ENCODE data around the gene C11orf16. TPM values are rescaled to one million over a fixed set of nuclear protein-coding genes. Genes with fewer than 3 reads are reported as not detected.

C11orf16 gene
- total and polyA plus RNA-seq, 9 of the 15 experiments (the other 6 are each of a cell fraction or from before 2014, with no cell fraction given): not detected

- TF ChIP-seq RBFOX2 (IDR thresholded peaks at IDR 0.05; ENCODE audit: low read depth, low read length) (no peak), PRPF4 (IDR thresholded peaks at IDR 0.05; ENCODE audit: insufficient read depth, low read depth, low read length, poor library complexity, severe bottlenecking) (no peak), ZNF212 (CRISPR knock-in tag; IDR thresholded peaks at IDR 0.05) (no peak), ARID3A (IDR thresholded peaks at IDR 0.05; ENCODE audit: borderline replicate concordance, low read depth, low read length) (no peak), STAT5A (IDR thresholded peaks at IDR 0.05; ENCODE audit: borderline replicate concordance, low read length) (no peak), NFE2L1 (tag; IDR thresholded peaks at IDR 0.05; ENCODE audit: borderline replicate concordance, low read depth) (no peak), XRCC5 (IDR thresholded peaks at IDR 0.05; ENCODE audit: low read depth, low read length) (0 out of 2 replicates have a peak, but pooled peaks have one; percentile 43), MTA1 (IDR thresholded peaks at IDR 0.05; ENCODE audit: borderline replicate concordance) (no peak), ZC3H4 (CRISPR knock-in tag; IDR thresholded peaks at IDR 0.05; ENCODE audit: borderline replicate concordance) (no peak), ZNF511 (CRISPR knock-in tag; IDR thresholded peaks at IDR 0.05) (no peak), ZNF311 (CRISPR knock-in tag; IDR thresholded peaks at IDR 0.05) (no peak), TAF9B (IDR thresholded peaks at IDR 0.05; ENCODE audit: partially characterized antibody) (no peak), ETS2 (tag; IDR thresholded peaks at IDR 0.05; ENCODE audit: borderline replicate concordance, poor library complexity, severe bottlenecking) (no peak), GTF2E2 (tag; IDR thresholded peaks at IDR 0.05) (no peak), RBM34 (IDR thresholded peaks at IDR 0.05; ENCODE audit: borderline replicate concordance, insufficient read depth, low read length) (no peak), NR2C1 (IDR thresholded peaks at IDR 0.05) (no peak), NR2C1 (tag; IDR thresholded peaks at IDR 0.05) (no peak), ZNF444 (CRISPR knock-in tag; IDR thresholded peaks at IDR 0.05) (no peak), MXD1 (CRISPR knock-in tag; IDR thresholded peaks at IDR 0.05; ENCODE audit: borderline replicate concordance, poor library complexity, severe bottlenecking) (no peak), ESRRB (CRISPR knock-in tag; IDR thresholded peaks at IDR 0.05; ENCODE audit: borderline replicate concordance) (no peak), ZNF41 (CRISPR knock-in tag; conservative IDR thresholded peaks at IDR 0.05) (no peak), GTF2F1 (IDR thresholded peaks at IDR 0.05; ENCODE audit: low read depth, low read length) (no peak), BCL6 (CRISPR knock-in tag; IDR thresholded peaks at IDR 0.05) (no peak), IFI16 (CRISPR knock-in tag; IDR thresholded peaks at IDR 0.05) (no peak), RBM15 (IDR thresholded peaks at IDR 0.05; ENCODE audit: insufficient read depth, low read length) (no peak), TCF7 (IDR thresholded peaks at IDR 0.05; ENCODE audit: borderline replicate concordance) (no peak), ZNF134 (CRISPR knock-in tag; conservative IDR thresholded peaks at IDR 0.05) (no peak), ZNF431 (CRISPR knock-in tag; IDR thresholded peaks at IDR 0.05) (no peak), GABPB1 (CRISPR knock-in tag; IDR thresholded peaks at IDR 0.05) (no peak)
Measured at GRCh38 chr11:8913961-8914660, 18.6 kb downstream of the C11orf16 start (continued).

All from K562 (cell line).